T1000 (cell line): ENCODE results near the gene PHLDB2.

Experiments
- DNase-seq: peaks from one replicate; lab custom pipeline; 2025; ENCODE audit warnings: mixed read lengths; lab: John Stamatoyannopoulos, UW

PHLDB2 gene

DNA sequence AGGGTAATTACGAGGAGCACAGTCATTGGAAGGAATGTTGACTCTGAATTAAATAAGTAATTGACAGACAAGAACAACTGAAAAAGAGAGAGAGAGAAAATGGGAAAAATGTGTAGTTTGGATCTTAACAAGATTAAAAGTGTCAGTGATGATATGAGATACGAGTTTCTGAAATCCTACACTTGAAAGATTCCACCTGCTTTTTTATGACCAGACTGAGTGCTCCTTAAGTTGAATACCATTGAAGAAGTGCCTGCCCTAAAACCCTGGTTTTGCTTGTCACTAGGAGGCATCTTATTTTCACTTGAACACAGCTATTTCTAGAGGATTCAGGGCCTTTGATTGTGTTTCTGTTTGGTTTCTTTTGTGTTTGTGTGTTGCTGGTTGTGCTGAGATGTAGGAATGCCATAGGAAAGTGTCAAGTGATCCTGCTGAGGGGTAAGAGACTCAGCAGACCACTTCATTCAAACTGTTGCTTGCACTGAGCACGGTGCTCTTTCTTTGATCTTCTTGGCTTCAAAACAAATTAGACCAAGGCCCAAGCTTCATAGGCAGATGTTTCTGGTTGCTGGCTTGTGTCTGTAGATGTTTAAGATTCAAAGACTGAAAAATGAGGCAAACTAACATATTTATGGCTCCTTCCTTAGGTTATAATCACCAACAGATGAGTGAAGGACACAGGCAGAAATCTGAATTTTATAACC is 102.5 kb downstream of the PHLDB2 start:
- DNase-seq = no peak

GRCh38 chr3:111963424-111963823 is 104.4 kb downstream of the PHLDB2 start:
- no peak for DNase-seq

GRCh38 chr3:111965484-111965883 is 106.4 kb downstream of the PHLDB2 start:
- DNase-seq = no peak

GRCh38 chr3:111967068-111967467 is 108.0 kb downstream of the PHLDB2 start:
- DNase-seq = no peak

- peak; percentile 47 for DNase-seq
These were observed 108.7 kb downstream of the PHLDB2 start for GRCh38 chr3:111967651-111968274.

GRCh38 chr3:111968319-111969054 is 109.4 kb downstream of the PHLDB2 start:
- no peak for DNase-seq

- DNase-seq = no peak
These were observed 111.3 kb downstream of the PHLDB2 start for GRCh38 chr3:111970376-111970775.

GRCh38 chr3:111971533-111972130 is 112.6 kb downstream of the PHLDB2 start:
- no peak for DNase-seq

- DNase-seq = no peak
These were observed 113.8 kb downstream of the PHLDB2 start for GRCh38 chr3:111972891-111973290.

GRCh38 chr3:111975131-111975530 is 116.1 kb downstream of the PHLDB2 start:
- no peak for DNase-seq

GRCh38 chr3:111976254-111976653 is 117.2 kb downstream of the PHLDB2 start:
- no peak for DNase-seq

GRCh38 chr3:111978583-111979433 is 119.7 kb downstream of the PHLDB2 start, which contains the start of gene ABHD10:
TSS of gene ABHD10 (plus strand) at chr3:111979026. CDS start at chr3:111979062, 36 bp downstream.
- DNase-seq = peak; percentile 81

DNA sequence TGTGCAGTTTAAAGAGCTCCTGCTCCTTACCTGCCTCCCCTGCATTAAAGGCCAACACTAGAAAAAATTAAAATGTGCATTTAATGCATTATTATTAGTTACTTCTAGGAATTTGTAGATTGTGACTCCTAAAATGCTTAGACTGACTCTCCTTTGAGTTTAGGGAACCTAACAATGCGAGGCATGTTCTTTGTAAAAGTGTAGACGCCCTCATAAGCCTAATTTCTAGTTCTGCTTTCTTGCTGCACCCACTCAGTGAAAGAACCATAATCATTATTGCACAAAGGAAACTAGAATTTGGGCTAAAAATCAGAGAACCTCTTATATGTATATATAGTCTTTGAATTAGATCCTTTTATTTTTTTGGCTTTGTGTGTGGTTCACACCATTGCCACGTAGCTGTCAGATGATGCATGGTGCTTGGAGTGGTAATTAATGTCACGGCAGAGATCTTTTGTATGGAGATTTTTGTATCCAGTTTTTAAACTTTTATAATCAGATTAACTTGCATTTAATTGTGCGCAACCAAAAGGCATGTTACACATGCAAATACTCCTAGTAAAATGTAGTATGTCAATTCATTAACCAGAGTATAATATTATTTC is 120.5 kb downstream of the PHLDB2 start:
- no peak for DNase-seq

DNA sequence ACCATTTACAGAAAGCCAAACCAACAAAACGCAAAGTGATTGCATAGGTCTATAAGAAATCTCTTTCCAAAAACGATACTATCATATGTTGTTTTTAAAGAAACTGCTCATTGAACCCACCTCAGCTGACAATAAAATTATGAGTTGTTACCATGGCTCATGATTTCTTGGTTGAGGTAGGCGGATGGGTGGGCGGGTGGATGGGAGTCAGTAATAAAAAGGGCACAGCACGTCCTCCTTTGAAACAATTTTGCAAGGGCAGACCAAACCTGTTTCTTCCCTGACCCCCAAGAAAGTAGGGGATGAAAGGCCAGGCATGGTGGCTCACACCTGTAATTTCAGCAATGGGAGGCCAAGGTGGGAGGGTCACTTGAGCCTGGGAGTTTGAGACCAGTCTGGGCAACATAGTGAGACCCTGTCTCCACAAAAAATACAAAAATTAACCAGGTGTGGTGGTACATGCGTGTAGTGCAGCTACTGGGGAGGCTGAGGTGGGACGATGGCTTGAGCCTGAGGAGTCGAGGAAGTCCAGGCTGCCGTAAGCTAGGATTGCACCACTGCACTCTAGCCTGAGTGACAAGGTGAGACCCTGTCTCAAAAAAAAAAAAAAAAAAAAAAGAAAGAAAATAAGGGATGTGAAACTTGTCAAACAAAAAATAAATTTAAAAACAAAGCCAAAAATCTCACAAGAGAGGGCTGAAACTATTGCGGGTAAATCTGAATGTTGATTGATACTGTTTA is 121.8 kb downstream of the PHLDB2 start:
- no peak for DNase-seq

DNA sequence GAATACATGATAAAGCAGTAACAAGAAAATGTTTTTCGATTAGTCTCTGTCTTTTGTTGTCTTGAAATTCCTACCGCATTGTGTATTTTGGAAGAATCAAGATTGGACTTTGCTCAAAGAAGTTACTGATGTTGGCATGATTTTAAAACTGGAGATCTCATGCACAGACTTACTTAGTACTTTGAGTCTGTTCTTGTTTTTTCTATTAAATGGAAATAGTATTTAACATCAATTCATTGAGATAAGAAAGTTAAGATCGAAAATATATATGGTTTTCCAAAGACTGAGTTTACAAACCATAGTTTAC is 122.3 kb downstream of the PHLDB2 start:
- no peak for DNase-seq

- DNase-seq = no peak
These were observed 125.7 kb downstream of the PHLDB2 start for GRCh38 chr3:111984636-111985298.

DNA sequence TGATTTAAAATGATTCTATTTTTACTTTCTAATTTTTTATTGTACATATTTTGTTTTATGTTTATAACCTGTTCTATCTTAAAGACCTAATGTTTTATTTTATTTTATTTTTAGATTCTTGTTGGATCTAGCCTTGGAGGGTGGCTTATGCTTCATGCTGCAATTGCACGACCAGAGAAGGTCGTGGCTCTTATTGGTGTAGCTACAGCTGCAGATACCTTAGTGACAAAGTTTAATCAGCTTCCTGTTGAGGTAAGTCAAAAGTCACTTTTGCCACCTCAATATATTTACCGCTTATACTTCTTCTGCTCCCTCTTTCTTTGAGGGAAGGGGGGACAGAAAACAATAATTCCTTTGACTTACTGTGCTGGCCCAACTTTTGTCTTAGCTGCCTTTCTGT is 127.7 kb downstream of the PHLDB2 start:
- no peak for DNase-seq

GRCh38 chr3:111989061-111989678 is 130.1 kb downstream of the PHLDB2 start:
- no peak for DNase-seq

DNA sequence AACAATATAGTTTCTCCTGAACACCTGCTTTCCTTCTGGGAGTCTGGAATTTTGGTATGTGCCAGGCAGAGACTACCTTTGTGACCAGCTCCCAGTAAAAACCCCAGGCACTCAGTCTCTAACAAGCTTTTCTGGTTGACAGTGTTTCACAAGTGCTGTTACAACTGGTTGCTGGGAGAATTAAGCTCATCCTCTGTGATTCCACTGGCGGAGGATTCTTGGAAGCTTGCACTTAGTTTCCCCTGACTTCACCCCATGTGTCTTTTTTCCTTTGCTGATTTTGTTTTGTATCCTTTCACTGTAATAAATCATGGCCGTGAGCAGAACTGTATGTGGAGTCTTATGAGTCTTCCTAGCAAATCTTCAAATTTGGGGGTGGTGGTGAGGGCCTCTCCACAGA is 134.0 kb downstream of the PHLDB2 start:
- no peak for DNase-seq
